Activated naive CD4-positive, alpha-beta T cell treated with anti-CD3 and anti-CD28 coated beads, Interleukin-2, amount 50 U/mL, for 24 hours (primary cell): ENCODE data around the gene MYT1.

Experiments used
- H3K27ac Mint-ChIP-seq: one replicate; pipeline ENCODE4 v1.8.0; 2021; ENCODE audit warnings: mild to moderate bottlenecking, mixed read lengths
- H3K27me3 Mint-ChIP-seq: one replicate; pipeline ENCODE4 v1.8.0; 2021; ENCODE audit warnings: mixed read lengths
- H3K36me3 Mint-ChIP-seq: one replicate; pipeline ENCODE4 v1.8.0; 2021; ENCODE audit warnings: mixed read lengths
- H3K4me1 Mint-ChIP-seq: one replicate; pipeline ENCODE4 v1.8.0; 2021; ENCODE audit warnings: mixed read lengths
- H3K4me3 Mint-ChIP-seq: one replicate; pipeline ENCODE4 v1.8.0; 2021; ENCODE audit warnings: mild to moderate bottlenecking, mixed read lengths
- H3K9me3 Mint-ChIP-seq: one replicate; pipeline ENCODE4 v1.8.0; 2021; ENCODE audit warnings: mixed read lengths

MYT1 gene

GRCh38 chr20:64220891-64221527 lies 56.8 kb downstream of the MYT1 start:
- Mint-ChIP-seq H3K4me1 (no peaks in the 10 kb centered on the region), H3K4me3 (no peak overlapping the region), H3K27me3 (no peaks in the 10 kb centered on the region), H3K9me3 (no peaks in the 10 kb centered on the region), H3K27ac (no peak overlapping the region), H3K36me3 (no peaks in the 10 kb centered on the region)

GRCh38 chr20:64222291-64222735 lies 58.1 kb downstream of the MYT1 start:
- Mint-ChIP-seq H3K4me3 (no peak overlapping the region), H3K36me3 (no peaks in the 10 kb centered on the region), H3K4me1 (peaks cover 3% of the 10 kb centered on the region), H3K27ac (no peak overlapping the region), H3K9me3 (no peaks in the 10 kb centered on the region), H3K27me3 (no peaks in the 10 kb centered on the region)

- Mint-ChIP-seq H3K9me3 (no peaks in the 10 kb centered on the region), H3K4me1 (peaks cover 5% of the 10 kb centered on the region), H3K27me3 (no peaks in the 10 kb centered on the region), H3K4me3 (no peak overlapping the region), H3K27ac (no peak overlapping the region), H3K36me3 (no peaks in the 10 kb centered on the region)
These were observed 58.7 kb downstream of the MYT1 start for GRCh38 chr20:64222851-64223525.

- no peaks in the 10 kb centered on the region for H3K9me3 Mint-ChIP-seq
- H3K27me3 Mint-ChIP-seq, result no peaks in the 10 kb centered on the region
- no peaks in the 10 kb centered on the region for H3K36me3 Mint-ChIP-seq
- peaks cover 8% of the 10 kb centered on the region for H3K4me1 Mint-ChIP-seq
- H3K27ac Mint-ChIP-seq, result no peak overlapping the region
- no peak overlapping the region for H3K4me3 Mint-ChIP-seq
These were observed 59.3 kb downstream of the MYT1 start for GRCh38 chr20:64223526-64224067.

GRCh38 chr20:64224351-64225170 lies 60.3 kb downstream of the MYT1 start:
- peaks cover 8% of the 10 kb centered on the region for H3K4me1 Mint-ChIP-seq
- H3K4me3 Mint-ChIP-seq, result no peak overlapping the region
- no peaks in the 10 kb centered on the region for H3K9me3 Mint-ChIP-seq
- peak overlapping the region; percentile 39 for H3K27ac Mint-ChIP-seq
- H3K36me3 Mint-ChIP-seq, result no peaks in the 10 kb centered on the region
- no peaks in the 10 kb centered on the region for H3K27me3 Mint-ChIP-seq

GRCh38 chr20:64225171-64225595 lies 60.9 kb downstream of the MYT1 start:
- Mint-ChIP-seq H3K36me3 (no peaks in the 10 kb centered on the region), H3K4me3 (no peak overlapping the region), H3K27ac (no peak overlapping the region), H3K27me3 (no peaks in the 10 kb centered on the region), H3K4me1 (peaks cover 8% of the 10 kb centered on the region), H3K9me3 (no peaks in the 10 kb centered on the region)

GRCh38 chr20:64225828-64226598 lies 61.8 kb downstream of the MYT1 start:
- H3K4me3 Mint-ChIP-seq, result no peak overlapping the region
- H3K27me3 Mint-ChIP-seq, result no peaks in the 10 kb centered on the region
- no peaks in the 10 kb centered on the region for H3K9me3 Mint-ChIP-seq
- peaks cover 8% of the 10 kb centered on the region for H3K4me1 Mint-ChIP-seq
- no peak overlapping the region for H3K27ac Mint-ChIP-seq
- H3K36me3 Mint-ChIP-seq, result no peaks in the 10 kb centered on the region

- peaks cover 8% of the 10 kb centered on the region for H3K4me1 Mint-ChIP-seq
- no peaks in the 10 kb centered on the region for H3K27me3 Mint-ChIP-seq
- no peaks in the 10 kb centered on the region for H3K36me3 Mint-ChIP-seq
- no peaks in the 10 kb centered on the region for H3K9me3 Mint-ChIP-seq
- H3K4me3 Mint-ChIP-seq, result no peak overlapping the region
- no peak overlapping the region for H3K27ac Mint-ChIP-seq
These were observed 62.7 kb downstream of the MYT1 start for GRCh38 chr20:64226686-64227580.

- H3K4me1 Mint-ChIP-seq, result peaks cover 12% of the 10 kb centered on the region
- no peaks in the 10 kb centered on the region for H3K9me3 Mint-ChIP-seq
- no peaks in the 10 kb centered on the region for H3K27me3 Mint-ChIP-seq
- H3K27ac Mint-ChIP-seq, result no peak overlapping the region
- H3K36me3 Mint-ChIP-seq, result no peaks in the 10 kb centered on the region
- H3K4me3 Mint-ChIP-seq, result no peak overlapping the region
These were observed 63.9 kb downstream of the MYT1 start for GRCh38 chr20:64228086-64228653.

GRCh38 chr20:64228751-64229506 lies 64.7 kb downstream of the MYT1 start:
- Mint-ChIP-seq H3K27ac (no peak overlapping the region), H3K9me3 (no peaks in the 10 kb centered on the region), H3K36me3 (no peaks in the 10 kb centered on the region), H3K4me1 (peaks cover 19% of the 10 kb centered on the region), H3K27me3 (no peaks in the 10 kb centered on the region), H3K4me3 (no peak overlapping the region)

GRCh38 chr20:64229507-64230061 lies 65.3 kb downstream of the MYT1 start:
- Mint-ChIP-seq H3K9me3 (no peaks in the 10 kb centered on the region), H3K27ac (no peak overlapping the region), H3K4me3 (no peak overlapping the region), H3K4me1 (peaks cover 20% of the 10 kb centered on the region), H3K36me3 (no peaks in the 10 kb centered on the region), H3K27me3 (no peaks in the 10 kb centered on the region)

- H3K4me3 Mint-ChIP-seq, result no peak overlapping the region
- H3K27ac Mint-ChIP-seq, result no peak overlapping the region
- H3K4me1 Mint-ChIP-seq, result peaks cover 20% of the 10 kb centered on the region
These were observed 66.4 kb downstream of the MYT1 start for GRCh38 chr20:64230461-64231145.

More at GRCh38 chr20:64230461-64231145, 66.4 kb downstream of the MYT1 start:
- Mint-ChIP-seq H3K27me3 (no peaks in the 10 kb centered on the region), H3K36me3 (no peaks in the 10 kb centered on the region), H3K9me3 (no peaks in the 10 kb centered on the region)
